Measurements from ENCODE around the gene IFNE.
"Not testable (repeated sequence)": the region's sequence is repeated elsewhere in the genome, so short reads cannot be mapped to it uniquely, and the experiment has no call there.

Gene IFNE

DNA sequence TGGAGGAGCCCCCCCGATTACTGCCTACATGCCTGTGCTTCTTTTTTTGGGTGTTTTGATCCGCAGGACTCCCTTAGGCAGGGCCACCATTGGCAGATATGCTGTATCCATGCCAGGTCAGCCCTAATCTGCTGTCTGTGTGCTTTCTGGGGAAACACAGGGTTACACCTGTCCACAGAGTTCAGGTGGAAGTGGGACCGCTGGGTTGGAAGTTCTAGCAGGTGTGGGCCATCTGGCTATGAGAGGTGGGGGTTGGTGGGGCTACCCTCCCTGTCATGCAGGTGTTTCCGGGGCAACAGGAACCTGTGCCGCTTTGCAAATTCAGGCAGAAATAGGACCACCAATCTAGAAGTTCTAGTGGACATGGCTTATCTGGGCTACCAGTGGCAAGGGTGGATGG lies 17.0 kb downstream of the IFNE start:
- Mint-ChIP-seq H3K27me3 (ENCODE audit: low read depth, poor library complexity) (peaks cover 12% of the 10 kb centered on the region), H3K36me3 (ENCODE audit: low read depth) (peaks cover 4% of the 10 kb centered on the region), H3K27ac (no peak overlapping the region), H3K9me3 (peaks cover 29% of the 10 kb centered on the region), H3K4me3 (no peak overlapping the region), H3K4me1 (no peaks in the 10 kb centered on the region)
- DNase-seq = no peak
- TF ChIP-seq CTCF (IDR thresholded peaks at IDR 0.05) = no peak

DNA sequence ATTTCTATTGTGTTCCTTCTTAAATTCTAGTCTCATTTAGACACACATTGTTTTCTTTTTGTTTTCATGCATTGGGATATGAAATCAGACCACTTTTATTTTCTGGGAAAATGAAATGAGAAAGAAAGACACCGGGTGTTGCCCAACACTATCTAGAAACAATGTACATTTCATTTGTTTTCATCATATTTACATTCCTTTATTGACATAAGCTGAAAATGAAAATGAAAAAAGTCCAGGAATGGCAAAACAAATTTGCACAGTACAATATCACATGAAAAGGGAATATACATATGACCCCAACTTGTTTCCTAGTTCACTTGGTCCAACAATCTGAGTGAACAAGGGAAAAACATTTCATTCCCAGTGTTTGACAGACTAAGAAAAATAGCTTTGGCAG lies 20.7 kb downstream of the IFNE start:
- H3K9me3 Mint-ChIP-seq = peaks cover 46% of the 10 kb centered on the region
- peaks cover 19% of the 10 kb centered on the region for H3K27me3 Mint-ChIP-seq (ENCODE audit: low read depth, poor library complexity)
- H3K4me3 Mint-ChIP-seq = no peak overlapping the region
- H3K4me1 Mint-ChIP-seq = no peaks in the 10 kb centered on the region
- DNase-seq = no peak
- peaks cover 4% of the 10 kb centered on the region for H3K36me3 Mint-ChIP-seq (ENCODE audit: low read depth)
- no peak for TF ChIP-seq CTCF (IDR thresholded peaks at IDR 0.05)
- H3K27ac Mint-ChIP-seq = no peak overlapping the region

- peak; percentile 64 for TF ChIP-seq CTCF (IDR thresholded peaks at IDR 0.05)
- Mint-ChIP-seq H3K9me3 (peaks cover 17% of the 10 kb centered on the region), H3K4me3 (no peak overlapping the region), H3K36me3 (ENCODE audit: low read depth) (no peaks in the 10 kb centered on the region), H3K4me1 (peaks cover 39% of the 10 kb centered on the region), H3K27me3 (ENCODE audit: low read depth, poor library complexity) (peaks cover 14% of the 10 kb centered on the region), H3K27ac (no peak overlapping the region)
- no peak for DNase-seq
Observed at GRCh38 chr9:21455320-21455719, 26.8 kb downstream of the IFNE start.

DNA sequence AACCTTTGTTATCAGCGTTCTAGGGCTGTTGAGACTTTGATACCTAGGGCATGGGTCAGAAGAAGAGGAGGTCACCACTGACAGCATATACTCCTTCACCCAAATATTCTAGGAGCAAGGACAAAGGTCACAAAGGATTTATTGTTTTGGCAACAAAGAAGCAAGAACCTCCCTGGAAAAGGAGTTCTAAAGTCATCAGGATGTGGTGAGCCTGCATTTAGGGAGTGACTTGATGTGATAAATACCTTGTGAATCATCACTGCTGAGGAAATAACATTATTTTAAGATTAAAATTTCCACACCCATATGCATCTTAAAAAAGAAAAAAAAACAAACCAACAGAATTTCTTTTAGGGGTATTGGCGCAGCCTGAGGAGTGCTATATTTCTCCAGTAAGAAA lies 28.0 kb downstream of the IFNE start:
- peaks cover 17% of the 10 kb centered on the region for H3K9me3 Mint-ChIP-seq
- H3K27me3 Mint-ChIP-seq (ENCODE audit: low read depth, poor library complexity) = peaks cover 16% of the 10 kb centered on the region
- H3K27ac Mint-ChIP-seq = no peak overlapping the region
- no peak for TF ChIP-seq CTCF (IDR thresholded peaks at IDR 0.05)
- no peak overlapping the region for H3K4me3 Mint-ChIP-seq
- no peak for DNase-seq
- H3K4me1 Mint-ChIP-seq = peaks cover 39% of the 10 kb centered on the region
- no peaks in the 10 kb centered on the region for H3K36me3 Mint-ChIP-seq (ENCODE audit: low read depth)

DNA sequence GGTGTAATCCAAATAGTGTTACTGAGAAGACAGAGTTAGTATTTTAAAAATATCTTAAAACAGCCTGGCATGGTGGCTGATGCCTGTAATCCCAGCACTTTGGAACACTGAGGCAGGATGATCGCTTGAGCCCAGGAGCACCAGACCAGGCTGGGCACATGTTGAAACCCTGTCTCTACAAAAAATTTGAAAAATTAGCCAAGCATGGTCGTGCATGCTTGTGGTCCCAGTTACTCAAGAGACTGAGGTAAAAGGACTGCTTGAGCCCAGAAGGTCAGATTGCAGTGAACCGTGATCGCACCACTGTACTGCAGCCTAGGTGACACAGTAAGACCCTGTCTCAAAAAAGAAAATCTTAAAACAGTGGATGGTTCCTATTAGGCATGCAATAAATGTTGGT lies 29.4 kb downstream of the IFNE start:
- Mint-ChIP-seq H3K36me3 (ENCODE audit: low read depth) (no peaks in the 10 kb centered on the region), H3K9me3 (peaks cover 6% of the 10 kb centered on the region), H3K27ac (no peak overlapping the region), H3K4me1 (peaks cover 46% of the 10 kb centered on the region), H3K4me3 (no peak overlapping the region), H3K27me3 (ENCODE audit: low read depth, poor library complexity) (peaks cover 15% of the 10 kb centered on the region)
- no peak for DNase-seq
- no peak for TF ChIP-seq CTCF (IDR thresholded peaks at IDR 0.05)

- no peak for DNase-seq
- H3K4me3 Mint-ChIP-seq = no peak overlapping the region
- H3K36me3 Mint-ChIP-seq (ENCODE audit: low read depth) = no peaks in the 10 kb centered on the region
- no peak for TF ChIP-seq CTCF (IDR thresholded peaks at IDR 0.05)
- no peak overlapping the region for H3K27ac Mint-ChIP-seq
- H3K4me1 Mint-ChIP-seq = peaks cover 64% of the 10 kb centered on the region
- H3K27me3 Mint-ChIP-seq (ENCODE audit: low read depth, poor library complexity) = peaks cover 10% of the 10 kb centered on the region
- no peaks in the 10 kb centered on the region for H3K9me3 Mint-ChIP-seq
Observed at GRCh38 chr9:21450733-21451394, 31.2 kb downstream of the IFNE start.

- not testable (repeated sequence) for H3K9me3 Mint-ChIP-seq; H3K27me3 Mint-ChIP-seq (ENCODE audit: low read depth, poor library complexity); H3K27ac Mint-ChIP-seq; DNase-seq; H3K4me3 Mint-ChIP-seq; H3K36me3 Mint-ChIP-seq (ENCODE audit: low read depth)
- peaks cover 63% of the 10 kb centered on the region for H3K4me1 Mint-ChIP-seq
Observed at GRCh38 chr9:21449312-21449711, 32.8 kb downstream of the IFNE start.

All from nephron progenitor cell (in vitro differentiated cells).